ENCODE measurements around the gene FGD4. TPM values are rescaled to one million over a fixed set of nuclear protein-coding genes. Genes with fewer than 3 reads are reported as not detected.

FGD4 gene
- total and polyA plus RNA-seq, 2 experiments from 2014 or later = 1.1 to 3.4 TPM

- in situ Hi-C loops (cut with MboI) = no loop called here
- Histone ChIP-seq H3K4me2 (ENCODE audit: unreplicated experiment) (no peak overlapping the region), H3F3A (ENCODE audit: insufficient read depth) (no peaks in the 10 kb centered on the region), H3K27ac (no peak overlapping the region), H3K27me3 (replicated peaks; ENCODE audit: insufficient read depth) (no peaks in the 10 kb centered on the region), H3K4me3 (no peak overlapping the region), H3K36me3 (ENCODE audit: low read depth) (no peaks in the 10 kb centered on the region), H3K9me2 (ENCODE audit: insufficient read depth) (no peaks in the 10 kb centered on the region), H3K4me1 (ENCODE audit: insufficient read depth) (no peaks in the 10 kb centered on the region), H3K79me2 (ENCODE audit: insufficient read depth) (no peaks in the 10 kb centered on the region), H2AFZ (no peak overlapping the region), H3K9me3 (ENCODE audit: low read depth) (no peaks in the 10 kb centered on the region), H4K20me1 (ENCODE audit: insufficient read depth) (no peaks in the 10 kb centered on the region), H3K9ac (no peak overlapping the region)
- DNase-seq = no peak
- TF ChIP-seq EZH2phosphoT487 (IDR thresholded peaks at IDR 0.05; ENCODE audit: insufficient read depth, low read depth) (no peak), EZH2 (IDR thresholded peaks at IDR 0.05; ENCODE audit: insufficient read depth, poor library complexity, severe bottlenecking) (no peak)
- WGBS, 2 experiments (ENCODE audit: low coverage in 1 of 2, low lambda C conversion rate in 2 of 2, missing lambda C conversion rate in 2 of 2) = 72 to 80% methylated on average over 3 of the region's 3 CpGs
These were observed 218.8 kb downstream of the FGD4 start for GRCh38 chr12:32618115-32618514.

- H3K27me3 ChIP-seq (replicated peaks; ENCODE audit: insufficient read depth) = no peaks in the 10 kb centered on the region
- in situ Hi-C loops (cut with MboI) = no loop called here
- H2AFZ ChIP-seq = no peak overlapping the region
- no peaks in the 10 kb centered on the region for H3F3A ChIP-seq (ENCODE audit: insufficient read depth)
- H3K4me2 ChIP-seq (ENCODE audit: unreplicated experiment) = no peak overlapping the region
- H3K36me3 ChIP-seq (ENCODE audit: low read depth) = no peaks in the 10 kb centered on the region
- no peaks in the 10 kb centered on the region for H3K79me2 ChIP-seq (ENCODE audit: insufficient read depth)
- no peaks in the 10 kb centered on the region for H3K4me1 ChIP-seq (ENCODE audit: insufficient read depth)
- TF ChIP-seq EZH2phosphoT487 (IDR thresholded peaks at IDR 0.05; ENCODE audit: insufficient read depth, low read depth) (no peak), EZH2 (IDR thresholded peaks at IDR 0.05; ENCODE audit: insufficient read depth, poor library complexity, severe bottlenecking) (no peak)
- H3K4me3 ChIP-seq = no peak overlapping the region
- no peaks in the 10 kb centered on the region for H3K9me3 ChIP-seq (ENCODE audit: low read depth)
- no peaks in the 10 kb centered on the region for H3K9me2 ChIP-seq (ENCODE audit: insufficient read depth)
- no peak overlapping the region for H3K27ac ChIP-seq
- no peaks in the 10 kb centered on the region for H4K20me1 ChIP-seq (ENCODE audit: insufficient read depth)
- DNase-seq = no peak
- no peak overlapping the region for H3K9ac ChIP-seq
- WGBS, 2 experiments (ENCODE audit: low coverage in 1 of 2, low lambda C conversion rate in 2 of 2, missing lambda C conversion rate in 2 of 2) = 88 to 89% methylated on average over 4 of the region's 4 CpGs
These were observed 228.6 kb downstream of the FGD4 start for GRCh38 chr12:32627976-32628375.

GRCh38 chr12:32641287-32641901, 242.0 kb downstream of the FGD4 start:
- in situ Hi-C loops (cut with MboI) = no loop called here
- TF ChIP-seq EZH2 (IDR thresholded peaks at IDR 0.05; ENCODE audit: insufficient read depth, poor library complexity, severe bottlenecking) (no peak), EZH2phosphoT487 (IDR thresholded peaks at IDR 0.05; ENCODE audit: insufficient read depth, low read depth) (no peak)
- H3K36me3 ChIP-seq (ENCODE audit: low read depth) = no peaks in the 10 kb centered on the region; the same call in 1 of the 2 replicates

GRCh38 chr12:32644431-32644830, 245.1 kb downstream of the FGD4 start:
- H3K27ac ChIP-seq = no peak overlapping the region
- no peak overlapping the region for H3K9ac ChIP-seq
- no peaks in the 10 kb centered on the region for H3K9me2 ChIP-seq (ENCODE audit: insufficient read depth)
- H3K4me2 ChIP-seq (ENCODE audit: unreplicated experiment) = no peak overlapping the region
- H3F3A ChIP-seq (ENCODE audit: insufficient read depth) = no peaks in the 10 kb centered on the region
- H4K20me1 ChIP-seq (ENCODE audit: insufficient read depth) = no peaks in the 10 kb centered on the region
- WGBS, 2 experiments (ENCODE audit: low coverage in 1 of 2, low lambda C conversion rate in 2 of 2, missing lambda C conversion rate in 2 of 2) = 84 to 87% methylated on average over 2 of the region's 2 CpGs
- in situ Hi-C loops (cut with MboI) = no loop called here
- no peaks in the 10 kb centered on the region for H3K27me3 ChIP-seq (replicated peaks; ENCODE audit: insufficient read depth)
- H3K79me2 ChIP-seq (ENCODE audit: insufficient read depth) = no peaks in the 10 kb centered on the region
- TF ChIP-seq EZH2 (IDR thresholded peaks at IDR 0.05; ENCODE audit: insufficient read depth, poor library complexity, severe bottlenecking) (no peak), EZH2phosphoT487 (IDR thresholded peaks at IDR 0.05; ENCODE audit: insufficient read depth, low read depth) (no peak)
- no peak overlapping the region for H2AFZ ChIP-seq
- H3K4me1 ChIP-seq (ENCODE audit: insufficient read depth) = no peaks in the 10 kb centered on the region
- H3K9me3 ChIP-seq (ENCODE audit: low read depth) = no peaks in the 10 kb centered on the region
- no peaks in the 10 kb centered on the region; the same call in 1 of the 2 replicates for H3K36me3 ChIP-seq (ENCODE audit: low read depth)
- H3K4me3 ChIP-seq = no peak overlapping the region
- no peak for DNase-seq

More at GRCh38 chr12:32641287-32641901, 242.0 kb downstream of the FGD4 start:
- Histone ChIP-seq H3K4me3 (no peak overlapping the region), H3K4me1 (ENCODE audit: insufficient read depth) (no peaks in the 10 kb centered on the region), H3K9me2 (ENCODE audit: insufficient read depth) (no peaks in the 10 kb centered on the region), H3F3A (ENCODE audit: insufficient read depth) (no peaks in the 10 kb centered on the region), H3K9ac (no peak overlapping the region), H2AFZ (no peak overlapping the region), H4K20me1 (ENCODE audit: insufficient read depth) (no peaks in the 10 kb centered on the region), H3K79me2 (ENCODE audit: insufficient read depth) (no peaks in the 10 kb centered on the region), H3K4me2 (ENCODE audit: unreplicated experiment) (no peak overlapping the region), H3K27me3 (replicated peaks; ENCODE audit: insufficient read depth) (no peaks in the 10 kb centered on the region), H3K27ac (no peak overlapping the region), H3K9me3 (ENCODE audit: low read depth) (no peaks in the 10 kb centered on the region)
- DNase-seq = no peak
- 93% methylated on average over 6 of the region's 6 CpGs for WGBS, 2 experiments (ENCODE audit: low coverage in 1 of 2, low lambda C conversion rate in 2 of 2, missing lambda C conversion rate in 2 of 2)

Data from GM23248 (cell line).